ENCODE results near the gene SHISA4. TPM values are rescaled to one million over a fixed set of nuclear protein-coding genes. Genes with fewer than 3 reads are reported as not detected.

The SHISA4 gene
- polyA plus RNA-seq, 3 donors, result 1.5 to 3.1 (median 2.3) TPM

DNA sequence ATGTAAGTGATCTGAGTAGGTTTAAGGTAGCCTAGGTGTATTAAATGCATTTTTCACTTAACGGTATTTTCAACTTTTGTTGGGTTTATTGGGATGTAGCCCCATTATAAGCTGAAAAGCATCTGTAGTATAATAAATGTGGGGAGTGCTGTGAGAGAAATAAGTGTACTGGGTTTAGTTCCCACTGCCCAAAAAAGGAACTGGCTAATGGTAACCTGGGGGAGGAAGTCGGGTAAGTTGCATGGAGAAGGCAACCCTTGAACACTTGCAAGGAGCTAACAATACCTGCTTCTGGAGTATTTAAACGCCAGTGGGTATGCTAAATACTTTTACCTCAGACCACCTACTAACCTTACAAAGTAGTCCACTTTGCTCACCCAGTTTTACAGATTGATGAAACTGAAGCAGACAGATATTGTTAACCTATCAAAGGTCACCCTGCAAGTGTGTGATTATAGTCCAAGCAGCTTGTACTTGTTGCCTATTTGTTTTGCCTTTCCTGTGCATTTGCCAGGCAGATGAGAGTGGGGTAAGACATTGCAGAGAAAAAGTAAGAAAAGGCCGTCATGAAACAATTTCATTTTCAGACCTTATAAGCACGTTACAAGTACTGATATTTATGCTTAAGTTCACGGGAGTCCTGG is 7.6 kb upstream of the SHISA4 start:
- Histone ChIP-seq H3K4me1 (ENCODE audit: control insufficient read depth in 1 of 2, insufficient read depth in 2 of 2, low read length in 2 of 2) (peaks cover 41 to 42% of the 10 kb centered on the region in 2 donors), H3K9ac (ENCODE audit: insufficient read depth, low read length, poor library complexity, severe bottlenecking) (no peak overlapping the region), H3K27ac (ENCODE audit: low read depth in 1 of 2, low read length in 2 of 2) (peak overlapping the region in 1 of 2 donors; percentile 85), H2AFZ (ENCODE audit: insufficient read depth, low read depth, low read length, poor library complexity, severe bottlenecking) (no peak overlapping the region), H3K9me3 (replicated peaks in 1 of 2; ENCODE audit: control insufficient read depth in 1 of 2, insufficient read depth in 1 of 2, low read length in 2 of 2) (no peaks in the 10 kb centered on the region), H3K4me3 (replicated peaks in 1 of 3; ENCODE audit: low read depth in 2 of 3, low read length in 3 of 3) (no peak overlapping the region), H3K36me3 (replicated peaks in 1 of 2; ENCODE audit: control insufficient read depth in 1 of 2, insufficient read depth in 2 of 2, low read length in 2 of 2) (peaks cover 0 to 14% of the 10 kb centered on the region in 2 donors), H3K27me3 (ENCODE audit: control insufficient read depth in 2 of 2, insufficient read depth in 2 of 2, low read length in 2 of 2) (no peaks in the 10 kb centered on the region), H3K4me2 (replicated peaks; ENCODE audit: extremely low read depth, low read length, poor library complexity, severe bottlenecking) (no peak overlapping the region), H3K79me2 (ENCODE audit: insufficient read depth, low read length) (no peaks in the 10 kb centered on the region), H4K20me1 (ENCODE audit: insufficient read depth, low read length) (no peaks in the 10 kb centered on the region)
- Mint-ChIP-seq H3K27me3 (ENCODE audit: low read depth in 3 of 3) (peaks cover 4 to 12% (median 9%) of the 10 kb centered on the region in 3 donors), H3K4me3 (no peak overlapping the region), H3K9me3 (peaks cover 0 to 2% (median 0%) of the 10 kb centered on the region in 7 donors), H3K27ac (peak overlapping the region in 6 of 7 donors; percentile 79 to 95 (median 87)), H3K36me3 (peaks cover 9 to 16% of the 10 kb centered on the region in 2 donors), H3K4me1 (peaks cover 41% of the 10 kb centered on the region)
- DNase-seq, result peak in 2 of 3 donors; percentile 29 to 39
- 90% methylated on average over 3 of the region's 6 CpGs for WGBS (ENCODE audit: insufficient coverage)
- intact Hi-C loops (cut with micrococcal nuclease), result loop anchor here in 1 of 2 donors (5.0 to 10.0 kb wide), 2 partner anchors 54 to 264 kb away; partner anchors contain the start of genes ARL8A and IPO9
- TF ChIP-seq, protein P1, sequence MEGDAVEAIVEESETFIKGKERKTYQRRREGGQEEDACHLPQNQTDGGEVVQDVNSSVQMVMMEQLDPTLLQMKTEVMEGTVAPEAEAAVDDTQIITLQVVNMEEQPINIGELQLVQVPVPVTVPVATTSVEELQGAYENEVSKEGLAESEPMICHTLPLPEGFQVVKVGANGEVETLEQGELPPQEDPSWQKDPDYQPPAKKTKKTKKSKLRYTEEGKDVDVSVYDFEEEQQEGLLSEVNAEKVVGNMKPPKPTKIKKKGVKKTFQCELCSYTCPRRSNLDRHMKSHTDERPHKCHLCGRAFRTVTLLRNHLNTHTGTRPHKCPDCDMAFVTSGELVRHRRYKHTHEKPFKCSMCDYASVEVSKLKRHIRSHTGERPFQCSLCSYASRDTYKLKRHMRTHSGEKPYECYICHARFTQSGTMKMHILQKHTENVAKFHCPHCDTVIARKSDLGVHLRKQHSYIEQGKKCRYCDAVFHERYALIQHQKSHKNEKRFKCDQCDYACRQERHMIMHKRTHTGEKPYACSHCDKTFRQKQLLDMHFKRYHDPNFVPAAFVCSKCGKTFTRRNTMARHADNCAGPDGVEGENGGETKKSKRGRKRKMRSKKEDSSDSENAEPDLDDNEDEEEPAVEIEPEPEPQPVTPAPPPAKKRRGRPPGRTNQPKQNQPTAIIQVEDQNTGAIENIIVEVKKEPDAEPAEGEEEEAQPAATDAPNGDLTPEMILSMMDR (IDR thresholded peaks at IDR 0.05), result no peak

DNA sequence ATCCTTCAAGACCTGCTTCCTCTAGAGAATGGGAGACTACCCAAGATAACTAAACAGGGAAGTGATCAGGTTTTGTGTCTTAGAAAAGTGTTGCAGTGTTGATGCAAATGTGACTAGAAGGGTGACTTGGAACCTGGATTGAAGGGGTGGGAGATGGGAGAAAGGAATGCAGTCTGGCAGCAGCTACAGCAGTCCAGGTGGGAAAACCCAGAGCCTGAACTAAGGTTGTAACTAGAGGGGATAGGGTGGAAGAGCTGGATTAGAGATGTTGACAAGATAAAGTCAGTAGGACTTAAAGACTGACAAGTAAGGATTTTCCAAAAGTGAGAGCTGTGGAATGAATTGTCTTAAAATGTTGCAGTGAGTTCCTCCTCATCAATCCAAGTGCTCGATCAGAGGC is 7.1 kb upstream of the SHISA4 start:
- Mint-ChIP-seq H3K4me3 (no peak overlapping the region), H3K9me3 (peaks cover 0 to 2% (median 0%) of the 10 kb centered on the region in 7 donors), H3K27ac (peak overlapping the region; percentile 79 to 95 (median 87)), H3K27me3 (ENCODE audit: low read depth in 3 of 3) (peaks cover 5 to 16% (median 12%) of the 10 kb centered on the region in 3 donors), H3K4me1 (peaks cover 41% of the 10 kb centered on the region), H3K36me3 (peaks cover 3 to 10% of the 10 kb centered on the region in 2 donors)
- H2AFZ ChIP-seq (ENCODE audit: insufficient read depth, low read depth, low read length, poor library complexity, severe bottlenecking), result no peak overlapping the region
- WGBS (ENCODE audit: insufficient coverage), result 100% methylated on average over 1 of the region's 1 CpG
- no peaks in the 10 kb centered on the region for H3K9me3 ChIP-seq (replicated peaks in 1 of 2; ENCODE audit: control insufficient read depth in 1 of 2, insufficient read depth in 1 of 2, low read length in 2 of 2)
- no peak overlapping the region for H3K4me3 ChIP-seq (replicated peaks in 1 of 3; ENCODE audit: low read depth in 2 of 3, low read length in 3 of 3)
- H4K20me1 ChIP-seq (ENCODE audit: insufficient read depth, low read length), result no peaks in the 10 kb centered on the region
- H3K36me3 ChIP-seq (replicated peaks in 1 of 2; ENCODE audit: control insufficient read depth in 1 of 2, insufficient read depth in 2 of 2, low read length in 2 of 2), result peaks cover 0 to 8% of the 10 kb centered on the region in 2 donors
- H3K27me3 ChIP-seq (ENCODE audit: control insufficient read depth in 2 of 2, insufficient read depth in 2 of 2, low read length in 2 of 2), result peaks cover 0 to 4% of the 10 kb centered on the region in 2 donors
- DNase-seq, result no peak
- H3K4me1 ChIP-seq (ENCODE audit: control insufficient read depth in 1 of 2, insufficient read depth in 2 of 2, low read length in 2 of 2), result peaks cover 41 to 42% of the 10 kb centered on the region in 2 donors
- H3K79me2 ChIP-seq (ENCODE audit: insufficient read depth, low read length), result no peaks in the 10 kb centered on the region
- H3K9ac ChIP-seq (ENCODE audit: insufficient read depth, low read length, poor library complexity, severe bottlenecking), result no peak overlapping the region
- intact Hi-C loops (cut with micrococcal nuclease), result loop anchor here in 1 of 2 donors (5.0 to 10.0 kb wide), 2 partner anchors 54 to 263 kb away; partner anchors contain the start of genes ARL8A and IPO9
- H3K4me2 ChIP-seq (replicated peaks; ENCODE audit: extremely low read depth, low read length, poor library complexity, severe bottlenecking), result no peak overlapping the region
- H3K27ac ChIP-seq (ENCODE audit: low read depth in 1 of 2, low read length in 2 of 2), result peak overlapping the region; percentile 60 to 85
- TF ChIP-seq, protein P1 (IDR thresholded peaks at IDR 0.05), result no peak
